Measurements from ENCODE around the gene MLH1.
"Not testable (repeated sequence)": the region's sequence is repeated elsewhere in the genome, so short reads cannot be mapped to it uniquely, and the experiment has no call there.

The MLH1 gene

DNA sequence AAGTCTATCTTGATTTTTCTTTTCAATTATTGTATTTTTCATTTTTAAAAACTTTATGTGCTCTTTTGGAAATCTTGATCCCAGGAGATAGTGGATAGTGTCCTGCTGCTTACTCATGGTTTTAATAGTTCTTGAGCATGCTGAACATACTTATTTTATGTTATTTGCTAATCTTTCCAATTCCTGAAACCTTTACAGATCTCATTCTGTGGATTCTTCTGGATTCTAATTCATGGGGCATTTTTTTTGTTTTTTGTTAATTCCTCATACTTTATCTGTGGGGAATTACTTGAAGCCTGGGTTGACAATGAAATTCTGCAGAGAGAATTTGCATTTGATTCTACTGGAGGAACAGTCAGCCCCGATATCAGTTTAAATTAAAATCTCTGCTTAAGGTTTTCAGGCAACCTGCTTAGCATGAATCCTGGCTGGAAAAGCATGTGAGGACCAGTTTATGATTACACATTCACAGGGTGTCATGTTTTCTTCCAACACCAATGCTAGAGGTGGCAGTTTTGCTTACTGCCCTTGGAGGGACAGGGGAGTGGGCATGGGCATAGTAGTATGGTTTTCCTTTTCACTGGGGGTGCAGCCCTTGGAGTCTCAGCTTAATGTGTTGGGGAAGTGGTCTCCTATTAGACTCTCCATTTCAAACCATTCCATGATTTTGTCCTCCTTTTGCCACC is 46.0 kb downstream of the MLH1 start:
- no peak for DNase-seq (ENCODE audit: low spot score)

DNA sequence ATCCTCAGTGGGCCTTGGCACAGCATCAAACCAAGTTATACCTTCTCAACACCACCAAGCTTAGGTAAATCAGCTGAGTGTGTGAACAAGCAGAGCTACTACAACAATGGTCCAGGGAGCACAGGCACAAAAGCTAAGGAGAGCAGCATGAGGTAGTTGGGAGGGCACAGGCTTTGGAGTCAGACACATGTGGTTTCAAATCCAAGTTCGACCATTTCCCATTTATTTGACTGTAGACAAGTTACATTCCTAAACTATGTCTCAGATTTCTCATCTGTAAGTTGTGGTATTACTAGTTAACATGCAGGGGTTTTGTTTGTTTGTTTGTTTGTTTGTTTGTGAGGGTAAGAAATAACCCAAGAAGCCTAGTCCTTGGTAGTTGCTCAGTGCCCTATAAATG is 46.9 kb downstream of the MLH1 start:
- peak; percentile 25 for DNase-seq (ENCODE audit: low spot score)

DNA sequence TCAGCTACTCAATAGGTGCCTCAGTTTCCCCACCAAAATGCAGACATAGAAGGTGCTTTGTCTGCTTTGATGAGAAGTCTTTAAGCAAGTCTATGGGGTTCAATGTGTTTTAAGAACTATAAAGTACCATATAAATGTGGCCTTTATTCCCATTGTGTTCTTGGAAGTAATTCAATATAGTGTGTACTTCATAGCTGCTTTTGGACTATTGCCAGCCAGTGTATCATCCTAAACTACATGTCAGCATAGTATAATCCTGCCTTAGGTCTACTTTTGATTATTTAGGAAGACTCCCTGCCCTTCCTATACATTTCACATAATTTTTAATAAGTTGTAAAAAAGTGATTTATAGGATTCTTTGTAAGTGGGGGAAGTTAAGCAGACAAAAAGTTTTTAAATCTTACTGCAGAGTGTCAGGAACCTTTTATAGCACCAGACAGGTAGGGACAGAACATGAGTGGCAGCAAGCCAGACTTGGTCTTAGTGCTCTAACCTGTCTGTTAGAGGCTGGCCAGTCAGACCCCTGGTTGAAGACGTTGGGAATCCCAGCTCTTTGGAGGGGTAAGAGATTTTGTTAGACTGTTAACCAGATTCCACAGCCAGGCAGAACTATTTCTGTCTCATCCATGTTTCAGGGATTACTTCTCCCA is 48.4 kb downstream of the MLH1 start:
- DNase-seq (ENCODE audit: low spot score): no peak

DNA sequence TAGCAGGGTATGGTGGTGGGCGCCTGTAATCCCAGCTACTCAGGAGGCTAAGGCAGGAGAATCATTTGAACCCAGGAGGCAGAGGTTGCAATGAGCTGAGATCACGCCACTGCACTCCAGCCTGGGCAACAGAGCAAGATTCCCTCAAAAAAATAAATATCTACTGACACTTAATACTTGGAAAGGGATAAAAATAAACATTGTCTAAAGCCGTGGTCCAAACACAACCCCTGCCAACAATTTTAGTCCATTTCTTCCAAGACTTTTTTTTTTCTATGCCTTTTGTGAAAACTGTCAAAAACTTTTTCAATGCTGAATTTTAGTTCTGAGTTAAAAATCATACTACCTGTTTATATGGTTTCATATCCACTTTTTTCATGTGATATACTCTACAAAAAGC is 49.4 kb downstream of the MLH1 start:
- not testable (repeated sequence) for DNase-seq (ENCODE audit: low spot score)

DNA sequence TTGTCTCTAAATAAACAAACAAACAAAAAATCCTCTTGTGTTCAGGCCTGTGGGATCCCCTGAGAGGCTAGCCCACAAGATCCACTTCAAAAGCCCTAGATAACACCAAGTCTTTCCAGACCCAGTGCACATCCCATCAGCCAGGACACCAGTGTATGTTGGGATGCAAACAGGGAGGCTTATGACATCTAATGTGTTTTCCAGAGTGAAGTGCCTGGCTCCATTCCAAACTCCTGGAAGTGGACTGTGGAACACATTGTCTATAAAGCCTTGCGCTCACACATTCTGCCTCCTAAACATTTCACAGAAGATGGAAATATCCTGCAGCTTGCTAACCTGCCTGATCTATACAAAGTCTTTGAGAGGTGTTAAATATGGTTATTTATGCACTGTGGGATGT is 57.0 kb downstream of the MLH1 start:
- no peak for DNase-seq (ENCODE audit: low spot score)

DNA sequence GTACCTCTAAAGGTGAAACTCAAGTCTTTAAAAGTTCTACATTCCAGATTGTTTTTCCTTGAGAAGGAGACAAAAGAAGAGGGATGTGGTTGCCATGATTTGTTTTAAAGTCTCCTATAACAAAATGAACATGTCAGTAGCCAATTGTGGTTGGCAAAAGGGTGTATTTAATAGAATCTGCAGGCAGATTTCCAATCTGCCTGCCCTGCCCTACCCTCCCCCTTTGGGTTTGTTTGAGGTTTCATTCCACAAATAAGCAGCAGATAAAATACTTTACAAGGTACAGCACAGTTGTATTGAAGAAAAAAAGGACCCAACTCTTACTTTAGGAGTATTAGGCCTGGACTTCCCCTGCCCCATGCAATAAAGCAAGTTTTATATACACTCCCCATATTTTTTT is 59.5 kb downstream of the MLH1 start:
- DNase-seq (ENCODE audit: low spot score): no peak

DNA sequence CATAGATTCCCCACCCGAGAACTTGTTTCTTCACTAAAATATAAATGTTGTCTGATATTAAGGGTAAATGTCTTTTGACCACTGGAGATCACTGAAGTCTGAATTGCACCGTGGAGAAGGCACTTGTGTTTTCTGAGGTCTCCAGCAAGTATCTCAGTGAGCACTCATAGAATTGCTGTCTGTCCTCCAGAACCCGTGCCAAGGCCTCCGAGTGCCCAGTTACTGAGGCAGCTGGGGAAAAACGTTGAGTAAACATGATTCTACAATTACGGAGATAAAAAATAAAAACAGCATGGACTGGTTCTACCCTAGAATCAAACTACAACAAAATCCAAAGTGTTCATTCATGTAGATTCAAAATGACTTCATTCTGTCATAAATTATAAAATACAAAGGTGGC is 60.0 kb downstream of the MLH1 start:
- no peak for DNase-seq (ENCODE audit: low spot score)

DNA sequence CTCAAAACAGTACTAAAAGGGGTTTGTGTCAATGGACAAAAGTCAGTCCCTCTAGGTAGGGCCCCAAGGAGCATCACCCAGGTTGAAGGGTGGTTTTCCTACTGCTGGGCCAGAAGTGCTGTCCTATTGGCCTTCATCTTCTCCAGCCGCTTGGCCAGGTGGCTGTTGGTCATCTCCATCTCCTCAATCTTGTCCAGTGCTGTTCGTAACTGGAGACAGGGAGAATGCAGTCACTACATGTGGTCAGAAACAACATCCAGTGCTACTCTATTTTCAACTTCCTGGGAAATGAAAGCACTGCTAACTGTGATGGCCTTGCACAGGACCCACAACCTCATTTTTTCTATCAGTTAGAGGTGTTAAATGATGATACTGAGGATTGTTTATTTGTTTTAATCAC is 60.4 kb downstream of the MLH1 start:
- DNase-seq (ENCODE audit: low spot score): no peak

DNA sequence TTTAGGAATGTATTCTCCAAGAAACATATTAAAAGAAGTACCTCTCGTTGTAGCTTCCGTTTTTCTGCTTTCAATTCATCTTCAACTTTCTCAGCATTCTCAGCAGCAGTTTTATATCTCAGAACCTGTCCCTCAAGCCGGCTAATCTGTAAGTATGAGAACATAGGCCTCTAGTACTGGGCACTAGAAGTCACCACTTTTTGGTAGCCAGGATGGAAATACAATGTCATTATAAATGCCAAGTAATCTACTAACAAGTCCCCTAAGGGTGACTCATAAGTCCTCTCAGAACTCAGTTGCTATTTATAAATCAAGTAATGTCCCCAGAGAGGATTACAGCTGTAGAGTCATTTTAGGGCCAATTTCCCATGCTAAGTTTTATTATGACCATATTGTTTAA is 61.1 kb downstream of the MLH1 start:
- DNase-seq (ENCODE audit: low spot score): peak; percentile 79

DNA sequence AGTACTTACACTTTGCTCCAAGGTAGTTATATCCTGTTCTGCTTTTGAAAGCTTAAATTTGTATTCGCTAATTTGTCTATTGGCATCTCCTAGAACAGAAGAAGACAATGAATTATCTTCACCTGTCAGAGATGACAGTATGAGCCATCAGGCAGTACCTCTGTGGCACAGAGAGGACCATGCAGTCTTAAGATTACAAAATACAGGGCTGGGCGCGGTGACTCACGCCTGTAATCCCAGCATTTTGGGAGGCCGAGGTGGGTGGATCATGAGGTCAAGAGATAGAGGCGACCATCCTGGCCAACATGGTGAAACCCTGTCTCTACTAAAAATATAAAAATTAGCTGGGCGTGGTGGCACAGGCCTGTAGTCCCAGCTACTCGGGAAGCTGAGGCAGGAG is 61.8 kb downstream of the MLH1 start:
- DNase-seq (ENCODE audit: low spot score): not testable (repeated sequence)

DNA sequence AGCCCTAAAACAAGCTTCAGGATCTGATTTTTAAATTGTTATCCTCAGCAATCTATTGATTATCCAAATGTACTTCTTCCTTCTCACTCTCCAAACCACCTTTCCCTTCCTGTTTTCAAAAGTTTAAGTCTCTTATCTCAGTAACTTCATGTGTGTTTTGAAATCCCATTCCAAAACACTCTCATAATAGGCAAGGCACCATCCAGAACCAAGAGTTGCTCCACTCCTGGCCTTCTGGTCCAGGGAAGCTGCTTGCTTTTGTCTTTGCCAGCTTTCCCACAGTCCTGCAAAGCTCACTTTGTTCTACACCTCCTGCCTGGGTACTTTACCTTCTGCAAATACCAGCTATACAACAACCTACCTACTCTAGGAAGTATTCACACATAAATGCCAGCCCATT is 63.5 kb downstream of the MLH1 start:
- peak; percentile 24 for DNase-seq (ENCODE audit: low spot score)

DNA sequence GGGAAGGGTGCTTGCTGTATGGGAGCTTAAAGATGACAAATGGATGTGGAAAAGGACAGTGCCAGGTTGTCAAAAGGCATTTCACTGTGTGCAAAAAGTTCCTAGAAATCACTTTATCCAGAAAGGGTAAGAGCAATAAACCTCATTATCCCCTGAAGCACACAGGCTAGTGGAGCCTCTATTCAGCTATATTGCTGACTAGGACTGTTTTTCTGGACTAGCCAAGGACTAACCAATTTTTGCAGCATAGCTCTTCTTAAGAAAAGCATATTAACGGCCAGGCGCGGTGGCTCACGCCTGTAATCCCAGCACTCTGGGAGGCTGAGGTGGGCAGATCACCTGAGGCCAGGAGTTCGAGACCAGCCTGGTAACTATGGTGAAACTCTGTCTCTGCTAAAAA is 64.8 kb downstream of the MLH1 start:
- DNase-seq (ENCODE audit: low spot score): no peak

DNA sequence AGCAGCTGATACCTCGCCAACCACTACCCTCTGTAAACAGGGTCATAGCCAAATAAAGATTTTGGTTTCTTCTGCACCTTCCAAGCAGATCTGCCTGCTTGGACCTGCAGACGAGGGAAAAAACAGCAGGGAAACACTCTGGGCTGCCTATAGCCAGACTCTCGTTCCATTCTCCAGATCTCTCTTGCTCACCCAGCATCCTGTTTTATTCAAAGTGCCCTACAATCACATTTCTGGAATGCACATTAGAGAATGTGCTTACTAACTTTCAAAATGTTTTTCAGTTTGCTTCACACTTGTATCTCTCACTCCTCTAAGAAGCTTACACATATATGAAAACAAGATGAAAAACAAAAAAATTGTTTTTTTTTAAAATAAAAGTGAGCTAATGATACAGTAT is 71.4 kb downstream of the MLH1 start:
- peak; percentile 21 for DNase-seq (ENCODE audit: low spot score)

DNA sequence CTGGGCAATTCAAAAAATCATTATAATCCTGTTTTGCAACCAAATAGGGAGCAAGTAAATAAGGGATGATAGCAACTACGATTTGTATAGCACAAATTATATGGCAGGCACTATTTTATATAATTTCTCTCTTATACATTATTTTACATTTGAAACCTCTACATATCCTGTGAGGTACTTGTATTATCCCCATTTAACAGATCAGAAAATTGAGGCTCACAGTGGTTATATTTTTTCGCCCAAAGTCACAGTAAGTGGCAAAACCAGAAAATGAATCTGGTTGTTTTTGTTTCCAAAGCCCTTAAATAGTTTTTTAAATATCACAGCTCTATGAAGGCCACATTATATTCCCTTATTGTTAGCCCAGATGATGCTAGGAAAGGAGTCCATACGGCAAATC is 74.3 kb downstream of the MLH1 start:
- no peak for DNase-seq (ENCODE audit: low spot score)

DNA sequence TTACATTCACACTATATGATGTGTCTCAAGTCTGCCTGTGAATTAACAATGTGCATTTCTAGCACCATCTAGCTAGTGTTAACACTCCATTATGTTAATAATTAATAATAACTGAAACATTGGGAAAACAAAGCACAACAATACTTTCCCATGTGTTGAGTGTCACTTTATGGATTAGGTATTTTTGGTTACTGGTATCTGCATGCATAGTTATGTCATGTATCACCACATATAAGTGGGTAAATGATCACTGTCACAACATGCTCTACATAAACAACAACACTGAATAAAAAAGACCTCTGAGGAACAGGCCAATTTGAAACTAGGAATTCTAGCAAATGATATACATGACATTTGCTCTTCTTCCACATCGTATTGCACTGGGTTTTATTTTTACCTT is 74.7 kb downstream of the MLH1 start:
- DNase-seq (ENCODE audit: low spot score): no peak

DNA sequence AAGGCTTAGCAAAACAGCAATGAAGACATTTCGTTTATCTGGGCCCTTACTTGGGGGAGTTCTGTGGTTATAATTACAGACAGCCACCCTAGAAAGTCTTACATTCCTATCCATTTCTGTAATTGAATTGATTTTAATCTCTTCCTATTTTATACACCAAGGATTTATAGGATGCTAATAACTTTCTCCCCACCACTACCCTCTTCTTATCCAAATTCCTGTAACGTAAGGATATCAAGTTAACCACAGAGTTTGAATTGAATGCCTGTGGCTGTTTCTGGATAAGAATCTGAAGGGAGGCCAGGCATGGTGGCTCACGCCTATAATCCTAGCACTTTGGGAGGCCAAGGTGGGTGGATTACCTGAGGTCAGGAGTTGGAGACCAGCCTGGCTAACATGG is 78.6 kb downstream of the MLH1 start:
- DNase-seq (ENCODE audit: low spot score): no peak

DNA sequence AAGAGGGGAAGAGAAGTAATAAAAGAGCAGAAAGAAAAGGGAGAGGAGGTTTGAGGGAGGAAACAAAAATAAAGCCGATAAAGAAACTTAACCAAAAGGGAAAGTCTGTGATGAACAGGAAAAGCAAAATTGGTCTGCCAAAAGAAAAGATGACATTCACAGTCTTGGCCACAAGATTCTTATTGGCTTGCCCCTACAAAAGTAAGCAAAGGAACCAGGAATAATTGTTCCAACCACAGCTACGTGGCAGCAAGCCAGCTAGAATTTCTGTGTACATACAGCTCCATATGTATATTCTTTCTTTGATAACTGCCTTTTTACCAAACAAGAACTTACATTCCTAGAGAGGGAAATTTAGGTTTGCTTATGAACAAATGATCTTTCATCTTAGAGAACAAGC is 79.6 kb downstream of the MLH1 start:
- peak; percentile 31 for DNase-seq (ENCODE audit: low spot score)

DNA sequence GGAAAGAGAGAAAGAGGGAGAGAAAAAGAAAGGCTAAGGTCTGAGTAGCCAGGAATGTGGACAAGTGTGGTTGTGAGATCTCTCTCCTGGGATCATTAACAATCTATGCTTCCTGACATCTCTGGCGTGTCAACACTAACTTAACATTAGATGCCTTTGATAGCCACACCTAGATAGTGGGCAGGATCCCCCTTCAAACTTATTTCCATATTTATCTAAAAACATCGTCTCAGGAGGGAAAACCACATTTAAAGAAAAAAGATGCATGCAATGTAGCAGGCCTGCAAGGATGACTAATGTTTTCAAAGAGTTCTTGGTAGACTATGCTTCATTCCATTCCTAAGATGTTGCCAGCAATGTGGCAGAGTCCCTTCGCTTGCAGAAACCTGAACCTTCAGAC is 80.9 kb downstream of the MLH1 start:
- peak; percentile 70 for DNase-seq (ENCODE audit: low spot score)

DNA sequence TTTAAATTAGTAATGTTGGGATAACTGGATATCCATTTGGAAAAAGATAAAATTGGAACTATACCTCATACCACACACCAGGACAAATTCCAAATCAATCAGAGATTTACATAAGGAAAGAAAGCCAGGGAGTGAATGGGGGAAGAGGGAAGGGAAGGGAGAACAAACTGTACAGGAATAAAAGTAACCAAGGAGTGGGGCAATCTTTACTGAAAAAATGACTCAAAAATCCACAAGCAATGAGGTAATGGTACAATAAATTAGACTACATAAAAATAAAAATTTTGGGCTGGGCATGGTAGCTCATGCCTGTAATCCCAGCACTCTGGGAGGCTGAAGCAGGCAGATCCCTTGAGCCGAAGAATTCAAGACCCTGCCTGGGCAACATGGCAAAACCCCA is 82.6 kb downstream of the MLH1 start:
- no peak for DNase-seq (ENCODE audit: low spot score)

DNA sequence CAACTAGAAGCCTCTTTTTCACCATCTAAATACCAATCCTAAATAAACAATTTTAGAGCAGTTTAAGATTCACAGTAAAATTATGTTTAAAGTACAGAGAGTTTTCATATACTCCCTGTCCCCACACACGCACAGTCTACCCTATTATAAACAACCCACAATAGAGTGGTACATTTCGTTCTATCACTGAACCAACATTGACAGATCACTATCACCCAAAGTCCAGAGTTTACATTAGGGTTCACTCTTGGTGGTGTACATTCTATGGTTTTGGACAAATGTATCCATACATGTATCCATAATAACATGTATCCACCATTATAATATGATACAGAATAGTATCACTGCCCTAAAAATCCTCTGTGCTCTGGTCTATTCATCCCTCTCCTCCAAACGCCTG is 89.0 kb downstream of the MLH1 start:
- DNase-seq (ENCODE audit: low spot score): no peak

DNA sequence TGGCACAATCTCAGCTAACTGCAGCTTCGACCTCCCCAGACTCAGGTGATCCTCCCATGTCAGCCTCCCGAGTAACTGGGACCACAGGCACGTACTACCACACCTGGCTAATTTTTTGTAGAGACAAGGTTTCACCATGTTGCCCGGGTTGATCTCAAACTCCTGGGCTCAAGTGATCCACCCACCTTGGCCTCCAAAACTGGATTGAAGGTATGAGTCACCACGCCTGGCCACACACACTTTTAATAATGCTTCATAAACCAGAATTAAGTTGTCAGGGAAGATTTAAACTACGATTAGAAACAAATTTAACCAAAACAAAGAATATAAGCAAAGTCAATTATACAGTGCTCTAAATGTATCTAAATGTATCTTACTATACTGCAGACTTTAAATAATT is 93.6 kb downstream of the MLH1 start:
- DNase-seq (ENCODE audit: low spot score): no peak

DNA sequence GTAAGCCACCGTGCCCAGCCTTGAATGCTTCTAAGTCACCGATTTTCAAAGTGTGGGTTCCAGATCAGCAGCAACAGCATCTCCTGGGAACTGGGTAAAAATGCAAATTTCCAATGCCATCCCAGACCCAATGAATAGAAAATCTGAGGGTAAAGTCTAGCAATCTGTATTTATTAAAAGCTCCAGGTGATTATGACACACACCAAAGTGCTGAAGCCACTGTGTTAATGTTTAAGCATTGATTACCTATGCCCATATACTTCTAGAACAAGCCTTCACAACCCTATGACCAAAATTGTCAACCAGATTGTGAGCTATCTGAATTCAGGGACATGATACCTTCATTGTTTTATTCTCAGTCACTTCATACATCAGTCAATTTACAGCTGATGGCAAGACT is 94.6 kb downstream of the MLH1 start:
- DNase-seq (ENCODE audit: low spot score): no peak

DNA sequence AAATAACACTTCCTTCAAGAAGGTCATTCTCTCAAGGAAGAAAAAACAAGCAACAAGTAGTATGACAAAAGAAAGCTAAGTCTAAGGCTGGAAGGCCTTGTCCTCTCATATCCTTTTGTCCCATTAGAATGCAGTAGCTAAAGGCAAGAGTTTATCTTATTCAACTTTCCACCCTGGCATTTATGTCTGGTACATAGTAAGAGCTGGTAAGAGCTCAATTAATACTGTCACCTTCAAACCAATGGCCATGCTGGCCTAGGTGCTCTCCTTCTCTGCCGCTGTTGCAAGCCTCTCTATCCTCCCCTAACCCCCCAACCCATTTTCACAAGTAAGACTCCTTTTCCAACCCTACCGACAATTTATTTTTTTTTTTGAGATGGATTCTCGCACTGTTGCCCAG is 99.2 kb downstream of the MLH1 start:
- DNase-seq (ENCODE audit: low spot score): no peak

DNA sequence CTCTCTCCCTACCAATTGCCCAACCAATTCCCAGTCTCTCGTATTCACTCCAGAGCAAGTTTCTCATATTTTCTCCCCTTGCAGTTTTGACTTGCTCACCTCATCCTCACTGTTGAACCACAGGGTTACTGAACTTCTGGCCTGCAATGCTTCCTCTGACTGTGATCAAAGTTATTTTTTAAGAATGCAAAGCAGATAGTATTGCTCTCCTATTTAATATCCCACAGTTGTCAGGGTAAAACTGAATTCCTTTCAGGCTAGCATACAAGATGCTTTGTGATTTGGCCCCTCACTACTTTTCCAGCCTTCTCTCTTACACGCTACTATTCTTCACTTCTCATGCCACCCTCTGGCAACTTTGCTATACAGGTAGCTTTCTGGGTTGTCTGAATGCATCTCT is 100.2 kb downstream of the MLH1 start:
- DNase-seq (ENCODE audit: low spot score): peak; percentile 15

Data from AG20443 (cell line).